ENCODE results near the gene FAM3C. TPM values are rescaled to one million over a fixed set of nuclear protein-coding genes. Genes with fewer than 3 reads are reported as not detected.

The FAM3C gene
- total RNA-seq, 1 donor from 2014 or later, result 203 TPM

- no peak for DNase-seq (ENCODE audit: low read depth)
These were observed 14.9 kb upstream of the FAM3C start for GRCh38 chr7:121410829-121411596.

GRCh38 chr7:121406944-121407343, 10.8 kb upstream of the FAM3C start:
- DNase-seq (ENCODE audit: low read depth), result no peak

DNA sequence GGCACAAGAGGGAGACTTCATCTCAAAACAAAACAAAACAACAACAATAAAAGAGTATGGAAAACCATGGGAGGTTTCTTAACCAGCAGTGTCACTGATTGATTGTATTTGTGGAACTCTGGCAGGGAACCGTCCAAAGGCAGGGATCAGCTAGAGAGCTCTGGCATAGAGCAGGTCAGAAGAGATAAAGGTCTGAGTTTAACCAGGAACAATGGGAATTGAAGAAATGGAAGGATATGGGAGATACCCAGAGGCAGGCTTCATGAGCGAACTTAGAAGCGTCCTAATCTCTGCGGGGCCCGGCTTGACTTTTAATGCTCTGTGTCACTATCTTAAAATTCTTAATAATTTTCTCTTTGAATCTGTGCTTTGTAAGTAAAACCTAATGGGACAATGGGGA, 10.4 kb upstream of the FAM3C start:
- no peak for DNase-seq (ENCODE audit: low read depth)

DNA sequence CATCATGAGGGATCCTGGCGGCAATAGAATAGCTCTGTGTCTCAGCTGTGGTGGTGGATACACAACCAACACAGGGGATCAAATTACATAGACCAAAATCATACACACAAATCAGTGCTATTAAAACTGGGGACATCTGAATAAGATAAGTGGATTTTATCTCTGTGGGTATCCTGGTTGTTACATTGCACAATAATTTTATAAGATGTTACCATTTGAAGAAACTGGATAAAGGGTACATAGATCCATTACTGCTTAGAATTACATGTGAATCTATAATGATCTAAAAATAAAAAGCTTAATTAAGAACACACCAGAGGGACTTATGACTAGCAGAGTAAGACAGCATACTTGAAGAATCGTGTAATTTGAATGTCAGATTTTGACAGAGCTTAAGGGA, 8.2 kb upstream of the FAM3C start:
- no peak for DNase-seq (ENCODE audit: low read depth)

GRCh38 chr7:121402701-121403100, 6.6 kb upstream of the FAM3C start:
- DNase-seq (ENCODE audit: low read depth), result no peak

DNA sequence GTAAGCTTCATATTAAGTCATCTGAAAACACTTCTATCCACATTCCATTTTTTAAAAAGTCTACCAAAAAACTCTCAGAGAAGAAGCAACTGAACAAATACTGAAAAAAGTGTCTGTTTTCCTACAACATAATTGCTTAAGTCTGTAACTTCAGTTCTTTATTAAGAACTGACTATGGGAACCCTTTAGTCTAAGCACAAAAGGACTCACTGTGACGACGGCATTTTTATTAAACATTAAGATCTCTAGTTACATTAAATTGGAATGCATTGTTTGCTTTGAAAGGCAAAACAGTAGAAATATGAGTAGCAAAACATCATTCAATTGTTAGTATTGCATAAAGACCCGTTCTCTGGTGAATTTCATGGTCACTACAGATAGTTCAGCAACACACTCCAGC, 5.8 kb upstream of the FAM3C start:
- no peak for DNase-seq (ENCODE audit: low read depth)

GRCh38 chr7:121398246-121398645, 2.1 kb upstream of the FAM3C start:
- DNase-seq (ENCODE audit: low read depth), result peak; percentile 71

DNA sequence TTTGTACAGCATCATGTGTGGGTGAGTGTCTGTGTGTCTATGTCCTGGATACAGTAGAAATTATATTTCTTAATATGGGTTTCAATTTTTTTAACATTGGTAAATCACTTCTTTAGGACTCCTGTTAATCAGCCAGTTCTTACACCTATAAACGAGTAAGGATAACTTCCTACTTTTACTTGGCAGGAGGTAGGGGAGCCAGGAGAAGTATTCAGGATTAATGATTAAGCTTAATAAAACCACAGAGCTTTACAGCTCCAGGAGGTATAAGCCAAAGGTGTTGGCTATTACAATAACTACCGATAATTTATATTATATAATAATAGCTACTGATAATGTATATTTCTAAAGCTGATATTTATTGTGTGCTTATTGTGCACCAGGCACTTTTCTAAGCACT, 1.7 kb upstream of the FAM3C start:
- peak; percentile 94 for DNase-seq (ENCODE audit: low read depth)

- DNase-seq (ENCODE audit: low read depth), result no peak
These were observed 1.3 kb upstream of the FAM3C start for GRCh38 chr7:121397361-121397760.

- no peak for DNase-seq (ENCODE audit: low read depth)
These were observed 581 bp downstream of the FAM3C start for GRCh38 chr7:121395494-121395960.

GRCh38 chr7:121394709-121395140, 1.4 kb downstream of the FAM3C start:
- peak; percentile 94 for DNase-seq (ENCODE audit: low read depth)

GRCh38 chr7:121393005-121393366, 3.1 kb downstream of the FAM3C start:
- no peak for DNase-seq (ENCODE audit: low read depth)

- no peak for DNase-seq (ENCODE audit: low read depth)
These were observed 3.7 kb downstream of the FAM3C start for GRCh38 chr7:121392277-121393004.

GRCh38 chr7:121391686-121392085, 4.4 kb downstream of the FAM3C start:
- no peak for DNase-seq (ENCODE audit: low read depth)

DNA sequence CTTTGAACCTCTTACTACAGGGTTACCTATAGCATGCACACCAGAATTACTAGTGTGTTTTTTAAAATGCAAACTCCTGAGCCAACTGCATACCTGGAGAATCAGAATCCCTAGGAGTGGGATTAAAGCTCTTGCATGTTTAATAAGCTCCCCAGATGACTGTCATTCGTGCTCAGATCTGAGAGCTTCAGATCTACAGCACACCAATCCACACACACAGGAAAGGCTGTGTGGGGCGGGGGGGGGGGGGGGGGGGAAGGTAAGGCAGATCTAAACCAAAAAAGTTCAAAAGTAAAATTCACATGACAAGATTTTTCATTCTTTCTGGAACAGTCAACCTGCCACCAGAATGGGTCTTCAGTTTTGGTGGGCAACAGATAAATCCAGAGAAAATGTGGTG, 5.5 kb downstream of the FAM3C start:
- DNase-seq (ENCODE audit: low read depth), result no peak

GRCh38 chr7:121390109-121390508, 6.0 kb downstream of the FAM3C start:
- DNase-seq (ENCODE audit: low read depth), result no peak

- peak; percentile 43 for DNase-seq (ENCODE audit: low read depth)
These were observed 7.2 kb downstream of the FAM3C start for GRCh38 chr7:121388950-121389349.

- DNase-seq (ENCODE audit: low read depth), result peak; percentile 57
These were observed 10.3 kb downstream of the FAM3C start for GRCh38 chr7:121385800-121386179.

- DNase-seq (ENCODE audit: low read depth), result no peak
These were observed 10.9 kb downstream of the FAM3C start for GRCh38 chr7:121385056-121385799.

DNA sequence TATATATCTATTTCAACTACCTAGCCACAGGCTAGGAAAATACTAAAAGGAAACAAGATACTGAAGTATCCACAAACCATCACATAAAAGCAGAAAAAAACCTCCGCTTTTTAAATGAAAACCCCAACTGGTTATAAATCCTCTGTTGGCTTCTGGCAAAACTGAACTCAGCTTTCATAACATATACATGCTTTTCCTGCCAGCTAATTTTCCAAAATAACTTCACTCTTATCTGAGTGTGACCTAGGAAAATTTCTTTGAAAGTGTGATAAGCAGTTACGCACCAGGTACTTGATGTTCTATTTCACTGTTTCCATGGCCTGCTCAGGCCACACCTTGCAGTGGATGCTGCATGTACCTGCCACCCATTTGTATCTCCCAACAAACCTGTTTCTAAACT, 11.8 kb downstream of the FAM3C start:
- no peak for DNase-seq (ENCODE audit: low read depth)

DNA sequence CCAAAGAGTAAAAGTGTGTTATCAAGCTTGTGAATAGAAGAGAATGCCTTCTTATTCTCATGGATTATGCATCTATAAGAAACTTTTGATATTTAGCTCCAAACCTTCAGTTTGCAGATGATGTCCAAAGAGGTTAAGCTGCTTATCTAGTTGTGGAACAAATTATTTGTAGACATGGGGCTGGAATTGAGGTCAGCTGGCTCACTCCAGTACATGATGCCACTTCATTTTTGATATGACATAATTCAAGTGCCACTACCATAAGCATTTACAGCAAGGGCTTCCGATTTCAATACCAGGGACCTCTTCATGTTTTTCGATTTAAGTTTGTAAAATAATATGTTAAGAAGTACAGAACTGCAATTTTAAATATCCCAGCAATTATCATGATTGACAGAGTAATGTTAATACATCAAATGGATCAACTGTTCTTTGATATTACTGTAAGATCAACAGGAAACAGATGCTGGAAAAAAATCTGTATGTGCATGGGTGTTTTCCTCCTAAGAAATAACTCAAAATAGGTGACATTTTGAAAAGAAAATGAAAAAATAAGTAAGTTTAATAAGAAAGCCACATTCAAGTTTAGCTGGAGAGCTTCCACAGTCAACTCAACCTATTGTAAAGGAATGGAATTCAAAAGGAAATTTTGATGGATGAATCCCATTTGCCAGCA, 12.7 kb downstream of the FAM3C start:
- DNase-seq (ENCODE audit: low read depth), result no peak

- DNase-seq (ENCODE audit: low read depth), result no peak
These were observed 13.6 kb downstream of the FAM3C start for GRCh38 chr7:121382473-121382872.

Data from renal cortical epithelial cell (primary cell).